ENCODE results near the gene EXOG. TPM values are rescaled to one million over a fixed set of nuclear protein-coding genes. Genes with fewer than 3 reads are reported as not detected.

EXOG gene
- polyA plus RNA-seq, 1 donor (not counting 4 experiments of a cell fraction or from before 2014, with no cell fraction given), result 10.3 TPM

DNA sequence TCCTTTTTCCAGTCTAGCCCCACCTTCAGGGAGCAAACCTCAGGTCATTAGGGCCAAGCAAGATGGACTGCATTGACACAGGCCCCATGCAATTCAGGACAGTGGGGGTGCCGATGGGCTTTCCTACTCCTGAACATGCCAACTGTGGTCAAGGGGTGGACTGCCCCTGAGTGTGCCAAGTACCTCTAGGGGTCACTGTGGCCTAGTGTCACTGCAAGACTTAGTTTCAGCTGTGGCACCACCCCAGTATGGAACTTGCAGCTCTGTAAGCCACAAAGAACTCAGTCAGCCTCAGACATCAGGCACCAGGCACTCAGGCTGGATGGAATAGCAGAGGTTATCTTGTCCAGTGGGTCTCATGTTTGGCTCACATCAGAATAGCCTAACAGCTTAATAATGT lies 32.3 kb downstream of the EXOG start:
- dilution Hi-C loops (cut with MboI; ENCODE audit: extremely low pct_ligation_motif_present, low sequenced_read_pairs), result no loop called here
- DNase-seq (ENCODE audit: low read depth, low spot score) (no peak), FAIRE-seq (no peak)
- Histone ChIP-seq H3K4me2 (ENCODE audit: control insufficient read depth, extremely low read depth, insufficient read depth, low read depth, low read length) (no peak overlapping the region), H3K9ac (ENCODE audit: control insufficient read depth, extremely low read depth, insufficient read depth, low read length) (no peak overlapping the region), H3K9me3 (ENCODE audit: control insufficient read depth, low read depth, low read length) (no peaks in the 10 kb centered on the region), H4K20me1 (ENCODE audit: control insufficient read depth, extremely low read depth, insufficient read depth, low read length) (no peaks in the 10 kb centered on the region), H2AFZ (ENCODE audit: control insufficient read depth, low read length) (no peak overlapping the region), H3K9me1 (ENCODE audit: control insufficient read depth, extremely low read depth, insufficient read depth, low read length) (no peaks in the 10 kb centered on the region), H3K4me3 (ENCODE audit: control insufficient read depth in 2 of 3, extremely low read depth in 1 of 3, insufficient read depth in 2 of 3, low read depth in 1 of 3, low read length in 3 of 3) (no peak overlapping the region), H3K79me2 (ENCODE audit: control insufficient read depth, insufficient read depth, low read length) (no peaks in the 10 kb centered on the region), H3K4me1 (ENCODE audit: control insufficient read depth, extremely low read depth, insufficient read depth, low read length) (peaks cover 8% of the 10 kb centered on the region), H3K36me3 (ENCODE audit: control insufficient read depth in 2 of 2, extremely low read depth in 1 of 2, insufficient read depth in 2 of 2, low read length in 2 of 2) (peaks cover 0 to 2% of the 10 kb centered on the region in 2 experiments), H3K27me3 (ENCODE audit: control insufficient read depth, extremely low read depth, insufficient read depth, low read length) (no peaks in the 10 kb centered on the region), H3K27ac (ENCODE audit: control insufficient read depth, insufficient read depth, low read length) (no peak overlapping the region)
- no peak for TF ChIP-seq EZH2 (IDR thresholded peaks at IDR 0.05; ENCODE audit: low read length)
- TF ChIP-seq, protein P1, sequence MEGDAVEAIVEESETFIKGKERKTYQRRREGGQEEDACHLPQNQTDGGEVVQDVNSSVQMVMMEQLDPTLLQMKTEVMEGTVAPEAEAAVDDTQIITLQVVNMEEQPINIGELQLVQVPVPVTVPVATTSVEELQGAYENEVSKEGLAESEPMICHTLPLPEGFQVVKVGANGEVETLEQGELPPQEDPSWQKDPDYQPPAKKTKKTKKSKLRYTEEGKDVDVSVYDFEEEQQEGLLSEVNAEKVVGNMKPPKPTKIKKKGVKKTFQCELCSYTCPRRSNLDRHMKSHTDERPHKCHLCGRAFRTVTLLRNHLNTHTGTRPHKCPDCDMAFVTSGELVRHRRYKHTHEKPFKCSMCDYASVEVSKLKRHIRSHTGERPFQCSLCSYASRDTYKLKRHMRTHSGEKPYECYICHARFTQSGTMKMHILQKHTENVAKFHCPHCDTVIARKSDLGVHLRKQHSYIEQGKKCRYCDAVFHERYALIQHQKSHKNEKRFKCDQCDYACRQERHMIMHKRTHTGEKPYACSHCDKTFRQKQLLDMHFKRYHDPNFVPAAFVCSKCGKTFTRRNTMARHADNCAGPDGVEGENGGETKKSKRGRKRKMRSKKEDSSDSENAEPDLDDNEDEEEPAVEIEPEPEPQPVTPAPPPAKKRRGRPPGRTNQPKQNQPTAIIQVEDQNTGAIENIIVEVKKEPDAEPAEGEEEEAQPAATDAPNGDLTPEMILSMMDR (optimal IDR thresholded peaks at IDR 0.05 in 1 of 3, IDR thresholded peaks at IDR 0.05 in 1 of 3, conservative IDR thresholded peaks at IDR 0.05 in 1 of 3; ENCODE audit: extremely low read depth in 1 of 3, insufficient read depth in 2 of 3, low read length in 3 of 3), result peak in 1 of 3 experiments; percentile 40

DNA sequence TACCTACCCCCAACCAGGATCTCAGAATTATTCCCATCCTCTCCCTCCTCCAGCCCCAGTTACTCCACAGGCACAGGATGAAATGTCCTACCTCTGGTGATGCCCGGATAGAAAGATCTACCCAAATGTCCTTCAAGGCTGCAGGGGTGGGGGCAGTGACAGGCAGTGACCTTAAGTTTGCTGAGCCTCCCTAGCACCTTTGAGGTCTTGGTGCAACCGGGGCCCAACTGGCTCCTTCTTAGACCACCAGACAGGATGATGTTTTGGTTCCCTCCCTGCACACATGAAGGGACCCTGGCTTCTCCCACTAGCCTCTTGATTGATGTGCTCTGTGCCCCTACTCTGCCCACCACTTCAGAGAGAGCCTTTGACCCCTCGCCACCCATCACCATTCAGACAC lies 36.4 kb downstream of the EXOG start:
- no peak for TF ChIP-seq EZH2 (IDR thresholded peaks at IDR 0.05; ENCODE audit: low read length)
- TF ChIP-seq, protein P1 (optimal IDR thresholded peaks at IDR 0.05 in 1 of 3, IDR thresholded peaks at IDR 0.05 in 1 of 3, conservative IDR thresholded peaks at IDR 0.05 in 1 of 3; ENCODE audit: extremely low read depth in 1 of 3, insufficient read depth in 2 of 3, low read length in 3 of 3), result no peak
- dilution Hi-C loops (cut with MboI; ENCODE audit: extremely low pct_ligation_motif_present, low sequenced_read_pairs), result no loop called here

More for the DNA sequence above, 36.4 kb downstream of the EXOG start:
- DNase-seq (ENCODE audit: low read depth, low spot score), result no peak
- H3K9ac ChIP-seq (ENCODE audit: control insufficient read depth, extremely low read depth, insufficient read depth, low read length), result no peak overlapping the region
- H4K20me1 ChIP-seq (ENCODE audit: control insufficient read depth, extremely low read depth, insufficient read depth, low read length), result no peaks in the 10 kb centered on the region
- H3K9me1 ChIP-seq (ENCODE audit: control insufficient read depth, extremely low read depth, insufficient read depth, low read length), result no peaks in the 10 kb centered on the region
- H3K4me2 ChIP-seq (ENCODE audit: control insufficient read depth, extremely low read depth, insufficient read depth, low read depth, low read length), result no peak overlapping the region
- H3K27me3 ChIP-seq (ENCODE audit: control insufficient read depth, extremely low read depth, insufficient read depth, low read length), result no peaks in the 10 kb centered on the region
- H3K36me3 ChIP-seq (ENCODE audit: control insufficient read depth in 2 of 2, extremely low read depth in 1 of 2, insufficient read depth in 2 of 2, low read length in 2 of 2), result no peaks in the 10 kb centered on the region
- no peak overlapping the region for H3K4me3 ChIP-seq (ENCODE audit: control insufficient read depth in 2 of 3, extremely low read depth in 1 of 3, insufficient read depth in 2 of 3, low read depth in 1 of 3, low read length in 3 of 3)
- no peaks in the 10 kb centered on the region for H3K9me3 ChIP-seq (ENCODE audit: control insufficient read depth, low read depth, low read length)
- peaks cover 8% of the 10 kb centered on the region for H3K4me1 ChIP-seq (ENCODE audit: control insufficient read depth, extremely low read depth, insufficient read depth, low read length)
- H2AFZ ChIP-seq (ENCODE audit: control insufficient read depth, low read length), result no peak overlapping the region
- no peaks in the 10 kb centered on the region for H3K79me2 ChIP-seq (ENCODE audit: control insufficient read depth, insufficient read depth, low read length)
- H3K27ac ChIP-seq (ENCODE audit: control insufficient read depth, insufficient read depth, low read length), result no peak overlapping the region
- no peak for FAIRE-seq
